GM18502 (cell line): ENCODE results near the gene EXOC3.
"Not testable (repeated sequence)": the region's sequence is repeated elsewhere in the genome, so short reads cannot be mapped to it uniquely, and the experiment has no call there.

ENCODE experiments used
- ATAC-seq: cut with Tn5 transposase; IDR thresholded peaks from one replicate; pipeline ENCODE4 v1.9.1; 2021; ENCODE audit warnings: mild to moderate bottlenecking; ENCODE audit not compliant: unreplicated experiment, poor library complexity

EXOC3 gene

GRCh38 chr5:406041-406440 is 36.9 kb upstream of the EXOC3 start:
- ATAC-seq: no peak

- ATAC-seq: no peak
Measured at GRCh38 chr5:407051-407450, 35.9 kb upstream of the EXOC3 start.

- no peak for ATAC-seq
Measured at GRCh38 chr5:407801-408268, 35.1 kb upstream of the EXOC3 start.

GRCh38 chr5:410911-411517 is 32.0 kb upstream of the EXOC3 start:
- ATAC-seq: no peak

GRCh38 chr5:411728-412127 is 31.2 kb upstream of the EXOC3 start:
- no peak for ATAC-seq

GRCh38 chr5:414991-415927 is 27.7 kb upstream of the EXOC3 start:
- ATAC-seq: not testable (repeated sequence)

GRCh38 chr5:415928-416635 is 26.9 kb upstream of the EXOC3 start:
- no peak for ATAC-seq

- ATAC-seq: no peak
Measured at GRCh38 chr5:416636-416960, 26.4 kb upstream of the EXOC3 start.

- ATAC-seq: no peak
Measured at GRCh38 chr5:417301-418161, 25.4 kb upstream of the EXOC3 start.

- ATAC-seq: no peak
Measured at GRCh38 chr5:418162-419121, 24.5 kb upstream of the EXOC3 start.

- no peak for ATAC-seq
Measured at GRCh38 chr5:419970-420369, 23.0 kb upstream of the EXOC3 start.

- no peak for ATAC-seq
Measured at GRCh38 chr5:420632-421286, 22.2 kb upstream of the EXOC3 start.

- ATAC-seq: no peak
Measured at GRCh38 chr5:421287-421880, 21.6 kb upstream of the EXOC3 start.

- no peak for ATAC-seq
Measured at GRCh38 chr5:421901-422300, 21.1 kb upstream of the EXOC3 start.

- ATAC-seq: no peak
Measured at GRCh38 chr5:422323-423232, 20.4 kb upstream of the EXOC3 start.

GRCh38 chr5:423233-423565 is 19.8 kb upstream of the EXOC3 start:
- ATAC-seq: no peak

- no peak for ATAC-seq
Measured at GRCh38 chr5:423626-424261, 19.2 kb upstream of the EXOC3 start.
